Measurements from ENCODE around the gene COX7A2L. TPM values are rescaled to one million over a fixed set of nuclear protein-coding genes. Genes with fewer than 3 reads are reported as not detected.

COX7A2L gene
- total and polyA plus RNA-seq, 9 of the 15 experiments (the other 6 are each of a cell fraction or from before 2014, with no cell fraction given): 118 to 481 (median 163) TPM

DNA sequence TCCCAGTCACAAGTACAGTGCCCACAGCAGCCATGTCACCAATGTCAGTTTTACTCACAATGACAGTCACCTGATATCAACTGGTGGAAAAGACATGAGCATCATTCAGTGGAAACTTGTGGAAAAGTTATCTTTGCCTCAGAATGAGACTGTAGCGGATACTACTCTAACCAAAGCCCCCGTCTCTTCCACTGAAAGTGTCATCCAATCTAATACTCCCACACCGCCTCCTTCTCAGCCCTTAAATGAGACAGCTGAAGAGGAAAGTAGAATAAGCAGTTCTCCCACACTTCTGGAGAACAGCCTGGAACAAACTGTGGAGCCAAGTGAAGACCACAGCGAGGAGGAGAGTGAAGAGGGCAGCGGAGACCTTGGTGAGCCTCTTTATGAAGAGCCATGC, 31.3 kb downstream of the COX7A2L start:
- H3K27me3 ChIP-seq (ENCODE audit: control insufficient read depth in 2 of 2, insufficient read depth in 2 of 2, low read length in 2 of 2): no peaks in the 10 kb centered on the region
- H4K20me1 ChIP-seq (replicated peaks; ENCODE audit: control insufficient read depth, insufficient read depth, low read length): no peaks in the 10 kb centered on the region

DNA sequence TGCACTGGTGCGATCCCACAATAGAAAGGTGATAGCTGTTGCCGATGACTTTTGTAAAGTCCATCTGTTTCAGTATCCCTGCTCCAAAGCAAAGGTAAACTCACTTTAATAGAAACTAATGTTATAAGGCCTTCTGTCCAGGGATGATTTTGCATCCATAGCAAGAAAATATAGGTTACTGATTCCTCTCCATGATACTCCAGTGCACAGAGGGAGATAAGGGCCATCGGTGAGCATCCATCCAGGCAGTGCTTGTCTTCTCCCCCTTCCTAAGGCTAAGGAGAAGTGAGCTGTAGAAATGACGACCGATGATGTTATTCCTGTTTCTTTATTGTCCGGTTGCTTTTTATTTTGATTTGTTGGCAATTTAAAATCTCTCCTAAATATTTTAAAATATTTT, 32.1 kb downstream of the COX7A2L start:
- H2AFZ ChIP-seq (ENCODE audit: low read depth, low read length): no peak overlapping the region
- no peak overlapping the region for H3K4me2 ChIP-seq (ENCODE audit: insufficient read depth, low read length)
- H3K4me1 ChIP-seq (replicated peaks in 1 of 2; ENCODE audit: control insufficient read depth in 2 of 2, insufficient read depth in 2 of 2, low read length in 2 of 2): peaks cover 0 to 9% of the 10 kb centered on the region in 2 experiments; a peak in 2 of 5 replicates
- H3K36me3 ChIP-seq (ENCODE audit: control insufficient read depth, insufficient read depth, low read length): peaks cover 67% of the 10 kb centered on the region
- no TSS peak for BruUV-seq (replicated peaks)
- no peaks in the 10 kb centered on the region for H4K20me1 ChIP-seq (replicated peaks; ENCODE audit: control insufficient read depth, insufficient read depth, low read length)
- in situ Hi-C loops (cut with MboI): loop anchor here (10.0 kb wide), 1 partner anchor 234 kb away; no protein-coding TSS in a partner anchor
- FAIRE-seq (no peak), ATAC-seq (no peak), DNase-seq (ENCODE audit: extremely low read depth in 1 of 4, low spot score in 3 of 4) (no peak)
- H3K27ac ChIP-seq (ENCODE audit: extremely low read depth, low read depth, low read length): no peak overlapping the region
- no peak overlapping the region for H3K9ac ChIP-seq (ENCODE audit: insufficient read depth in 1 of 2, low read depth in 2 of 2, low read length in 2 of 2)
- WGBS (ENCODE audit: insufficient coverage, low coverage, missing lambda C conversion rate): 89% methylated on average over 6 of the region's 6 CpGs
- no peak for TF ChIP-seq ZNF436 (CRISPR knock-in tag; IDR thresholded peaks at IDR 0.05)
- TF ChIP-seq, protein P1, sequence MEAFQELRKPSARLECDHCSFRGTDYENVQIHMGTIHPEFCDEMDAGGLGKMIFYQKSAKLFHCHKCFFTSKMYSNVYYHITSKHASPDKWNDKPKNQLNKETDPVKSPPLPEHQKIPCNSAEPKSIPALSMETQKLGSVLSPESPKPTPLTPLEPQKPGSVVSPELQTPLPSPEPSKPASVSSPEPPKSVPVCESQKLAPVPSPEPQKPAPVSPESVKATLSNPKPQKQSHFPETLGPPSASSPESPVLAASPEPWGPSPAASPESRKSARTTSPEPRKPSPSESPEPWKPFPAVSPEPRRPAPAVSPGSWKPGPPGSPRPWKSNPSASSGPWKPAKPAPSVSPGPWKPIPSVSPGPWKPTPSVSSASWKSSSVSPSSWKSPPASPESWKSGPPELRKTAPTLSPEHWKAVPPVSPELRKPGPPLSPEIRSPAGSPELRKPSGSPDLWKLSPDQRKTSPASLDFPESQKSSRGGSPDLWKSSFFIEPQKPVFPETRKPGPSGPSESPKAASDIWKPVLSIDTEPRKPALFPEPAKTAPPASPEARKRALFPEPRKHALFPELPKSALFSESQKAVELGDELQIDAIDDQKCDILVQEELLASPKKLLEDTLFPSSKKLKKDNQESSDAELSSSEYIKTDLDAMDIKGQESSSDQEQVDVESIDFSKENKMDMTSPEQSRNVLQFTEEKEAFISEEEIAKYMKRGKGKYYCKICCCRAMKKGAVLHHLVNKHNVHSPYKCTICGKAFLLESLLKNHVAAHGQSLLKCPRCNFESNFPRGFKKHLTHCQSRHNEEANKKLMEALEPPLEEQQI (IDR thresholded peaks at IDR 0.05): no peak
- no peaks in the 10 kb centered on the region for H3K27me3 ChIP-seq (ENCODE audit: control insufficient read depth in 2 of 2, insufficient read depth in 2 of 2, low read length in 2 of 2)
- ChIA-PET POLR2A (interaction anchor here (1.8 kb wide), 1 partner anchor 13 kb away, joined by 7 read pairs; no protein-coding TSS in a partner anchor), CTCF (ENCODE audit: low intra/inter-chr PET ratio) (interaction anchor here (1.1 to 1.4 kb wide), 3 partner anchors 132 to 459 kb away, joined by 3 to 7 read pairs (median 3); no protein-coding TSS in a partner anchor)
- no peaks in the 10 kb centered on the region for H3K9me3 ChIP-seq (replicated peaks; ENCODE audit: control insufficient read depth, insufficient read depth, low read depth, low read length)
- no peaks in the 10 kb centered on the region for H3K9me1 ChIP-seq (ENCODE audit: control insufficient read depth, insufficient read depth, low read length)
- intact Hi-C loops (cut with micrococcal nuclease): loop anchor here (1.0 to 5.0 kb wide), 2 partner anchors 233 to 462 kb away; no protein-coding TSS in a partner anchor
- no peaks in the 10 kb centered on the region for H3K79me2 ChIP-seq (ENCODE audit: control insufficient read depth, insufficient read depth, low read length)
- no peak overlapping the region for H3K4me3 ChIP-seq

More for the DNA sequence above, 31.3 kb downstream of the COX7A2L start:
- Histone ChIP-seq H3K4me2 (ENCODE audit: insufficient read depth, low read length) (no peak overlapping the region), H3K79me2 (ENCODE audit: control insufficient read depth, insufficient read depth, low read length) (no peaks in the 10 kb centered on the region), H3K9ac (ENCODE audit: insufficient read depth in 1 of 2, low read depth in 2 of 2, low read length in 2 of 2) (no peak overlapping the region), H3K36me3 (ENCODE audit: control insufficient read depth, insufficient read depth, low read length) (peaks cover 69% of the 10 kb centered on the region), H3K9me3 (replicated peaks; ENCODE audit: control insufficient read depth, insufficient read depth, low read depth, low read length) (no peaks in the 10 kb centered on the region), H3K4me1 (replicated peaks in 1 of 2; ENCODE audit: control insufficient read depth in 2 of 2, insufficient read depth in 2 of 2, low read length in 2 of 2) (peaks cover 0 to 9% of the 10 kb centered on the region in 2 experiments; a peak in 2 of 5 replicates), H3K4me3 (no peak overlapping the region), H2AFZ (ENCODE audit: low read depth, low read length) (no peak overlapping the region), H3K27ac (ENCODE audit: extremely low read depth, low read depth, low read length) (no peak overlapping the region), H3K9me1 (ENCODE audit: control insufficient read depth, insufficient read depth, low read length) (no peaks in the 10 kb centered on the region)
- TF ChIP-seq, protein P2, sequence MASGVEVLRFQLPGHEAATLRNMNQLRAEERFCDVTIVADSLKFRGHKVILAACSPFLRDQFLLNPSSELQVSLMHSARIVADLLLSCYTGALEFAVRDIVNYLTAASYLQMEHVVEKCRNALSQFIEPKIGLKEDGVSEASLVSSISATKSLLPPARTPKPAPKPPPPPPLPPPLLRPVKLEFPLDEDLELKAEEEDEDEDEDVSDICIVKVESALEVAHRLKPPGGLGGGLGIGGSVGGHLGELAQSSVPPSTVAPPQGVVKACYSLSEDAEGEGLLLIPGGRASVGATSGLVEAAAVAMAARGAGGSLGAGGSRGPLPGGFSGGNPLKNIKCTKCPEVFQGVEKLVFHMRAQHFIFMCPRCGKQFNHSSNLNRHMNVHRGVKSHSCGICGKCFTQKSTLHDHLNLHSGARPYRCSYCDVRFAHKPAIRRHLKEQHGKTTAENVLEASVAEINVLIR (CRISPR knock-in tag; IDR thresholded peaks at IDR 0.05): no peak
- TF ChIP-seq HDAC8 (tag; IDR thresholded peaks at IDR 0.05) (no peak), RBBP5 (IDR thresholded peaks at IDR 0.05; ENCODE audit: borderline replicate concordance, insufficient read depth, low read length, poor library complexity, severe bottlenecking) (no peak)
- POLR2A ChIA-PET: interaction anchor here (1.8 kb wide), 1 partner anchor 12 kb away, joined by 7 read pairs; no protein-coding TSS in a partner anchor
- in situ Hi-C loops (cut with MboI): loop anchor here (10.0 kb wide), 1 partner anchor 235 kb away; no protein-coding TSS in a partner anchor
- DNase-seq (ENCODE audit: extremely low read depth in 1 of 4, low spot score in 3 of 4): no peak
- no peak for FAIRE-seq
- CTCF ChIA-PET (ENCODE audit: low intra/inter-chr PET ratio): no interaction called here
- WGBS (ENCODE audit: insufficient coverage, low coverage, missing lambda C conversion rate): 88% methylated on average over 5 of the region's 5 CpGs
- intact Hi-C loops (cut with micrococcal nuclease): loop anchor here (5.0 kb wide), 1 partner anchor 462 kb away; no protein-coding TSS in a partner anchor
- BruUV-seq (replicated peaks): no TSS peak
- no peak for ATAC-seq
